IPS-11a (cell line): ENCODE results near the gene SERBP1.
"Not testable (repeated sequence)": the region's sequence is repeated elsewhere in the genome, so short reads cannot be mapped to it uniquely, and the experiment has no call there.

Source experiments
- H3K4me3 ChIP-seq: one replicate; pipeline ENCODE4 v1.5.1; 2013; ENCODE audit warnings: low read depth, low read length, control low read depth

Gene SERBP1

DNA sequence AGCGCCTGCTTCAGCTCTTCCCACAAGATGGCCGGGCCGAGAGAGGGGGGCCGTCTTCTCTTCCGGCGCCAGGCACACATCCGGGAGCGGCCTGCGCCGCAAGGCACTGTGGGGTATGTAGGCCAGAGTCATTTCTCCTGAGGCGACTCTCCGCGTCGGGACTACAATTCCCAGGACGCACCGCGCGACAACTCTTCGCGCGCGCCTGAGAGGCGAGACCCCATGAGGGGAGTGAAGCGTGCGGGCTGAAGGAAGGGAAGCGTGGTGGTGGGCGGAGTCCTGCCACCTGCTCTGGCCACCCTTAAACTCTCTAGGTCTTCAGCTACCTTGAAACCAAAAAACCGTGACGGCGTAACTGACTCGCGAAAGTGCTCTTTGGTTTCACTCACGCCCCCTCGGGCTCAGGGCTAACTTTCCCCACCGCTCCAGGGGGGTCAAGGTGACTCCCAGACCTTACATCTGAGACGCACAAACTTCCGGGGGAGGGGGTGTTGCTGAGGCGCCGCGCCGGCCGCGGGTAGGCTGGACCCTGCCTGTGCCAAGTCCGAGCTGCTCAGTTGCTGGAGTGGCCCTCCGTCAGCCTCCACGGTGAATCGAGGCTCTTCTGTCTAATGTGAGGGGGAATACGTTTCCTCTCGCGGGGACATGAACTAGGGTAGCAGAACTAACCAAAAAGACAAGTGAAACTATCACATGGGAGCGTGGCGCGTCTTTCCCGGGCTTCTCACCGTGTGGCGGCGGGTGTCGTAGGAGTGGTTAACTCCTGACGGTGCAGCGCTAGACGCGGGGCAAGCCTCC, at the start of gene SERBP1:
Gene SERBP1, minus strand, starts transcription at position 45 of the 798 bp plus-strand sequence. CDS start 102 bp downstream, outside the sequence.
- peak within 1 kb of the TSS; percentile 98 for H3K4me3 ChIP-seq

DNA sequence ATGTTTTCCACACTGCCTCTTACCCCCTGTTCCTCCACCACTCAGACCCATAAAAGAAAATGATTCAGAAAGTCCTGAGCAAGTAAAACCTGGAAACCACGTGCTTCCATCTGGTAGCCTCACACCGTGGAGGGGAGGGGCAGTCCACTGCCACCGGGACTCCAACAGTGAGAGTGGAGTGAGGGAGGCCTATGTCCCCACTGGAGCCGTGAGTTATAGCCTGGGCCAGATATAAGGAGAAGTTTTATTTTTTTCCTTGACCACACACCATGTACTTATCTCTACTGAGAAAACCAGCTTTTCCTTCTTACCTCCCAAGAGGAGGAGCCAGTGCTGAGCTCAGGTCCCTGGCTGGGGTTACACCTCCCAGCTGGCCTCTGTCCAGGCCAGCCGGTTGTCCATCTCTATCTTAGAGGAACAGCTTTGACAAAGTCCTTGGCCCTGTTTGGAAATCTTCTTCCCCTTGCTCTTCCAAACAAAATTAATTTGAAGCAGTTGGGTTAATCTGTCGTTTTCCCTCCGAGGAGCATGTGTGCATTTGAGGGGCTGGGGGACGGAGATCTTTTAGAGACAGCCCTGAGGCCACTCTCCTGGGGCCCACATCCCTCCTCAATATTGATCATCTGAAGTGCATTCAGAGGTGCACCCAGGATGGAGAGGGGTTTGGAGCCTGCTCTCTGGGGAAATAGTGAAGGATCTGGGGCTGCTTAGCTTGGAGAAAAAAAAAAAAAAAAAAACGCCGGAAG, 49.1 kb upstream of the SERBP1 start:
- H3K4me3 ChIP-seq: no peak overlapping the region

DNA sequence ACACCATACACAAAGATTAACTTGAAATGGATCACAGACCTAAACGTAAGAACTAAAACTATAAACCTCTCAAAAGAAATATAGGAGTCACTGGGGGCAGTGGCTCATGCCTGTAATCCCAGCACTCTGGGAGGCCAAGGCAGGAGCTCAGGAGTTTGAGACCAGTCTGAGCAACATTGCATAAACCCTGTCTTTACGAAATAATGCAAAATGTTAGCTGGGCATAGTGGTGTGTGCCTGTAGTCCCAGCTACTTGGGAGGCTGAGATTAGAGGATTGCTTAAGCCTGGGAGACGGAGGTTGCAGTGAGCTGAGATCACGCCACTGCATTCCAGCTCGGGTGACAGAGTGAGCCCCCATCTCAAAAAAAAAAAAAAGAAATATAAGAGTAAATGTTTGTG, 46.7 kb upstream of the SERBP1 start:
- no peak overlapping the region for H3K4me3 ChIP-seq

DNA sequence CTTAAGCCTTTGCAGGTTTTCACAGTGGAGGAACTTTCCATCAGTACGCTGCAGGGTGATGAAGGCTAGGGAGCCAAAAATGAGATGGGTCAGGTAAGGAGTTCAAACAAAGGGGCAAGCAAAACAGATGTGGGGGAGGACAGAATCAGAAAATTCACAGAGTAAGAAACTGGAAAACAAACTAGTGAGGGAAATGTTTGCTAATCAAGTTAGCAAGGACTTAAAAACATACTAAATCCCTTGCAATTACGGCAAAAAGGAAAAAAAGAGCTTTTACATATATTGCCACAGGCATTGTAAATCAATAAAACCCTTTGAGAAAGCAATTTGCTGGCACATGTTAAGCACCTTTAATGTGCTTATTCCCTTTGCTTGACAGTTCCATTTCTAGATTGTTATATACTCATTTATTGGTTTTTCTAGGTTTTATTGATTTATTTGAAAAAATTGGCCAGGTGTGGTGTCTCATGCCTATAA, 45.8 kb upstream of the SERBP1 start:
- H3K4me3 ChIP-seq: no peak overlapping the region

DNA sequence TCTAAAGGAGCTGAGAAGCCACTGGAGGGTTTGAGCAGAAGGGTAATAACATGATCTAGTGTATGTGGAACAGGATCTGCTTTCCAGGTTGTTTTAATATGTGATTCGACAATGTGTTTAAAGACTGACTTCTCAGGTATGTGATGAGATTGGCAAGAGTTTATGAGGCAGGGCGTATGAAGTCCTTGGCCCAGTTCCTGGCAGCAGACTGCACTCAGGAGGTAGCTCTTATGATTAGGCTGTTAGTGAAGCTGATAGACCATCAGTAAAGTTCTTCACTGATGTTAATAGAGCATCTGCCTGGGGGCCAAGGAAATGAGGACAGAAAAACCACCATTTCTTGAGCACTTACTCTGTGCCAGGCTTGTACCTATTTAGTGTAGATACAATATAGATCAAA, 41.9 kb upstream of the SERBP1 start:
- H3K4me3 ChIP-seq: no peak overlapping the region

GRCh38 chr1:67469431-67469830, 39.2 kb upstream of the SERBP1 start:
- no peak overlapping the region for H3K4me3 ChIP-seq

DNA sequence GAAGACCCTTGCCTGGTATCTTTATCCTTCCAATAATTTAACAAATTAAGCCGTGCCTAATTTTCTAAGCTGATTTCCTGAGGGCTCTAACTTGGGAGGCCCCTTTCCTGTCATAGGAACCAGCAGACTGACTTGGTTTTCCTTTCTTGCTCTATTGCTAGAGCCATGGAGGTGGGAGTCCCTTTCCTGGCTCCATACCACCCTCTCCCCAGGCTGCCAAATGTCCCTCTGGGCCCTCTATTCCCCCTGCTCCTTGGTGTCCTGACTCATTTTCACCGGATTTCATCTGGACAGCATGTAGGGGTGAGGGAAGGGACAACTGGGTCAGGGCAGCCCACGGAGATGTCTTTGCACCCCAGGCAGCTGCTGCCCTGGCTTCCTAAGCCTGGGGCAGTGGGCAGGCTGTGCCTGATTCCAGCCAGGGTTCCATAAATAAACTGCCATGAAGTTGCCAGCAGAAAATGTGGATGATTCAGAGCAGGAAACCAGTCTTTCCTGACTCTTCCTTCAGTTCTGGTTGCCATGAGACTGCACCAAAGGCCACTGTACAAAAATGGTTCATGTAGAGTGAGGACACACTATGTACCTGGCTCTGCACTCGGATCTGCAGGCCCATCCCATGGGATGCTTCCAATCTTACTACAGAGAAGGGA, 38.0 kb upstream of the SERBP1 start:
- H3K4me3 ChIP-seq: no peak overlapping the region

DNA sequence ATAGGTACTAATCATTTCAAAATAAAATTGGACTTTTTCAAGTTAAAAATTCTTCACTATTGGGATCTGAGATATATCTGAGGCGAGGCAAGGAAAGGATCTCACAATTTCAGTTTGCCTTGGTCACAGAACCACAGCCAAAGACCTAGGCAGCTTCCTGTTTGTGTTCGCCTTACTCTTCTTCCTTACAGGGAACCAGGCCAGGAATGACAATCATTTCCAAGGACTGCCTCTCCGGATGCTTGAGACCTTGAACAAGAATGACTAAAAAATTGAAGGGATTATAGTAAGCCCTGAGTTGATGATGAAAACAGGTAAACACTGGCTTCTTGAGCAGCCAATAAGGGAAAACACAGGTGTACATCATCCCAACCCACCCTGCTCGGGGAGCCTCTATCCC, 35.2 kb upstream of the SERBP1 start:
- H3K4me3 ChIP-seq: no peak overlapping the region

DNA sequence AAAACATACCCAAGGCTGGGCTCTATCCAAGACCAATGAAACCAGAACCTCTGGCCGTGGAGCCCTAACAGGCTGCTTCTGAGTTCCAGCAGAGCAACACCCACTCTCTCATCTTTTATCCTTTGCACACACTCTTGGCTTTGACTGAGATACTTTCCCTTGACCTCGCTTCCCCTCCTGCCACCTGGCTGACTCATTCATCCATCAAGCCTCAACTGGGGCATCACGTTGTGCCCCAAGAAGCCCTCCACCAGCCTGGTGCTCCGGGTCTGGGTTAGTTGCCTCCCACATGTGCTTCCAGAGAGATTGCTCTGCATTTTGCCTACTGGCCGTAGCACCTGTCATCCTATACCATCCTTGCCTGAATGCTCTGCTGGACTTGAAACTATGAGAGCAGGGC, 34.5 kb upstream of the SERBP1 start:
- no peak overlapping the region for H3K4me3 ChIP-seq

DNA sequence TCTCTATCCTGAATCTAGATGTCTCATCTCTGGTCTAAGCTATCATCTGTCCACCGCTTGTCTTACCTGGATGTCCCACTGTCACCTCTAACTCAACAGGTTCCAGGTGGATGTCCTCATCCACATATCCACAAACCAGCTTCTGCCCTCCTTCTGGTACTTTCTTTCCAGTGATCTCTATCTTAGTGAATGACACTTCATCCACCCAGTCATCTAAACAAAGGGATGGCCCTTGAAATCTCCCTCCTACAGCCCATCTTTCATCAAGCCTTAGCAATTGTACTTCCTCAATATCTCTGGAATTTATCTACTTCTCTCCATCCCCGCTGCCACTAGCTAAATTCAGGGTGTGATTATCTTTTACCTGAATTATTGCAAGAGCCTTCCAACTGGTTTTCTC, 33.9 kb upstream of the SERBP1 start:
- H3K4me3 ChIP-seq: no peak overlapping the region

DNA sequence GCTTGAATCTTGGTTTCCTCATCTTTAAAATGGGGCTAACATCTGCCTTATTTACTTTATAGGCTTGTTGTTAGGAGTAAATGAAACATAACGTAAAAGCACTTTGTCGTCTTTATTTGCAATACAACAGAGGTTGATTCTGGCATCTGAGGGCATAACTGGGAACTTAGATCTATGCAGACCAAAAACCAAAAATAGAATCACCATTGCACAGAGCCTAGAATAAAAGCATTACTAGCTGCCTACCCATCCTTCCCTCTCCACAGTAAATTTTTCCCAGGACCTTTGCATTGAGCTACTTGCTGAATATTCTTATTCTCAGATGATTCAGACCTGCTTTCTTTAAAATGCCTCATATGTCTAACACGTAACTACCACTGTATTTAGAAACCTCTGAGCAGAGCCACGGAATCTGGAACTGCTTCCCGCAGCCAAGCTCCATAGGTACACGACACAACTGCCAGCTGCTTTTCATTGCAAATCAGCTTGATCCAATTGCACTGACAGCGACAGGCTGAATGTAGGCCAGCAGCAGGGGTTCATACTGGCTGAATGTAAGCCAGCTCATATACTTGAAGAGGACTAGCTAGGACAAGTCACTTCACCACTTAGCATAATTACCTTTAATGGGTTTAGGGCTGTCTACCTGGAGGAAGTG, 33.2 kb upstream of the SERBP1 start:
- H3K4me3 ChIP-seq: no peak overlapping the region

- no peak overlapping the region for H3K4me3 ChIP-seq
Observed at GRCh38 chr1:67460676-67461500, 30.7 kb upstream of the SERBP1 start.

- H3K4me3 ChIP-seq: no peak overlapping the region
Observed at GRCh38 chr1:67459068-67459467, 28.9 kb upstream of the SERBP1 start.

DNA sequence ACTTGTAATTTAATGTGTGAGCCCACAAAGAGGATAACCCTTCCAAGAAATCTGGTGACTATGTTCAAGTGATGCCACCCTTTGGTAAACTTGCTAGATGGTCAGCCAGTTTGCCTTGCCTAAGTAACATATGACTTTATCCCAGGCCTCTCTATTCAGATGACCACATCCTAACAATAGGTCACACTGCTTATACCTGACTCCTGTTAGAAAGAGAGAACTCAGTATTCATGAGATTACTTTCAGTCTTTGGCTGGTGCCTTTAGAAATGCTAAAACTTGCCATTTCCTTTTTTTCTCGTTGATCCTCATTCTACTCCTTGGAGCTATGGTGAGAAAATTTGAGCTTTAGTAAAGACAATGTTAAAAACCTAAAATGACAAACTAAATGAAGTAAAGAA, 28.5 kb upstream of the SERBP1 start:
- no peak overlapping the region for H3K4me3 ChIP-seq

- H3K4me3 ChIP-seq: no peak overlapping the region
Observed at GRCh38 chr1:67457247-67457646, 27.0 kb upstream of the SERBP1 start.

GRCh38 chr1:67451815-67452214, 21.6 kb upstream of the SERBP1 start:
- no peak overlapping the region for H3K4me3 ChIP-seq

GRCh38 chr1:67451356-67451755, 21.2 kb upstream of the SERBP1 start:
- no peak overlapping the region for H3K4me3 ChIP-seq

DNA sequence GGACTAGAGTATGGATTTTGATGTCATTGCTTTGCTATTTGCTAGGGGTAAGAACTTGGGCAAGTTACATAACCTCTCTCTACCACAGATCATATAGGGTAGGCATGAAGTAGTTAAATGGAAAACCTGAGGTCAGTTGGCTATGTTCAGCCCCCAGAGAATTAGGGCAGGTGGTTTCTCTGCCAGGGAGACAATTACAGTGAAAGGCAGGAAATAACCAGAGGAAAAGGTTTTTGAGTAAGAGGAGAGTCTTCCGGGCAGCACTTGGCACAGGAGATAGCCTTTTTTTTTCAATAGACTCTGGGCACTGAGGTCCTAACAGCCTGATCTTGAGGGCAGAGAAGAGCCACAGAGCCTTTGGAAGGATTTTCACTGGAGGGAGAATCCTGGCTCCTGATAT, 16.7 kb upstream of the SERBP1 start:
- no peak overlapping the region for H3K4me3 ChIP-seq

- H3K4me3 ChIP-seq: not testable (repeated sequence)
Observed at GRCh38 chr1:67446014-67446413, 15.8 kb upstream of the SERBP1 start.

- no peak overlapping the region for H3K4me3 ChIP-seq
Observed at GRCh38 chr1:67441739-67442281, 11.6 kb upstream of the SERBP1 start.
